Body of pancreas (tissue), 4 donors: ENCODE data around the gene ATG10.

Experiments used
- CTCF ChIP-seq, 7 experiments: fragments of 450-650 bp in 4 of 7; fragments of 200-600 bp in 3 of 7; sonication (generic) in 3 of 7; IDR thresholded peaks; one replicate each; pipeline ENCODE4 v1.5.1; 2016 to 2019; ENCODE audit warnings: antibody characterized with exemption in 7 of 7
- POLR2A ChIP-seq, 3 donors: fragments of 450-650 bp; IDR thresholded peaks; one replicate each; pipeline ENCODE4 v1.6.1; 2016; ENCODE audit warnings: antibody characterized with exemption in 3 of 3, mild to moderate bottlenecking in 2 of 3

- TF ChIP-seq CTCF (IDR thresholded peaks at IDR 0.05) (no peak), POLR2A (IDR thresholded peaks at IDR 0.05) (no peak)
Measured at GRCh38 chr5:82276800-82277612, 305.2 kb downstream of the ATG10 start.
